Fibroblast of villous mesenchyme (primary cell): ENCODE data around the gene PHF21A. TPM values are rescaled to one million over a fixed set of nuclear protein-coding genes. Genes with fewer than 3 reads are reported as not detected.

Source experiments
- DNase-seq: peaks from one replicate; pipeline ENCODE4 v3.0.0-alpha.2; 2010; ENCODE audit warnings: low read depth
- H3K4me3 ChIP-seq: 2 replicates; pipeline ENCODE4 v1.5.1; 2011; ENCODE audit warnings: low read depth, mild to moderate bottlenecking, low read length
- CTCF ChIP-seq: IDR thresholded peaks from 2 replicates; pipeline ENCODE4 v1.5.1; 2012; ENCODE audit warnings: low read depth, mild to moderate bottlenecking, low read length; ENCODE audit not compliant: insufficient read depth
- total RNA-seq: library from RNA; depleted of rRNA; stranded (reverse); fragments of >200 nt; gene quantifications from 2 replicates; pipeline ENCODE4 v1.2.3, GENCODE V29; 2012

PHF21A gene
- total RNA-seq, 1 donor: 15.5 TPM

GRCh38 chr11:46149342-46149741 is 28.1 kb upstream of the PHF21A start:
- no peak for TF ChIP-seq CTCF
- no peak for DNase-seq
- H3K4me3 ChIP-seq: no peak overlapping the region

GRCh38 chr11:46144741-46145140 is 23.5 kb upstream of the PHF21A start:
- no peak for TF ChIP-seq CTCF
- no peak for DNase-seq
- H3K4me3 ChIP-seq: no peak overlapping the region

GRCh38 chr11:46143049-46143806 is 22.0 kb upstream of the PHF21A start:
- TF ChIP-seq CTCF: no peak
- no peak overlapping the region for H3K4me3 ChIP-seq
- no peak for DNase-seq

GRCh38 chr11:46142561-46142960 is 21.3 kb upstream of the PHF21A start:
- TF ChIP-seq CTCF: no peak
- DNase-seq: no peak
- no peak overlapping the region for H3K4me3 ChIP-seq

- H3K4me3 ChIP-seq: no peak overlapping the region
- DNase-seq: no peak
- TF ChIP-seq CTCF: no peak
Observed at GRCh38 chr11:46141597-46141996, 20.3 kb upstream of the PHF21A start.

GRCh38 chr11:46134540-46134939 is 13.3 kb upstream of the PHF21A start:
- H3K4me3 ChIP-seq: no peak overlapping the region
- DNase-seq: no peak
- no peak for TF ChIP-seq CTCF

- DNase-seq: no peak
- TF ChIP-seq CTCF: no peak
- no peak overlapping the region for H3K4me3 ChIP-seq
Observed at GRCh38 chr11:46134061-46134460, 12.8 kb upstream of the PHF21A start.
